Adrenal gland (tissue), 5 donors: ENCODE results near the gene RHOB.

Source experiments
- CTCF ChIP-seq, 6 experiments: fragments of 450-650 bp in 4 of 6; fragments of 200-600 bp in 2 of 6; sonication (generic) in 1 of 6; IDR thresholded peaks; 1 replicate in 5 of 6; 2 replicates in 1 of 6; pipeline versions ENCODE4 v1.5.1 to v1.8.0; 2016 to 2021; ENCODE audit warnings: antibody characterized with exemption in 6 of 6, mild to moderate bottlenecking in 2 of 6, moderate library complexity in 1 of 6
- POLR2A ChIP-seq, 2 donors: fragments of 450-650 bp; IDR thresholded peaks; one replicate each; pipeline ENCODE4 v1.6.1; 2017; ENCODE audit warnings: antibody characterized with exemption in 2 of 2, mild to moderate bottlenecking in 2 of 2, moderate library complexity in 1 of 2
- donor health status: DM: no; HTN: no; CAD: no.

- TF ChIP-seq CTCF (IDR thresholded peaks at IDR 0.05) (no peak), POLR2A (IDR thresholded peaks at IDR 0.05) (no peak)
These were observed 25.4 kb upstream of the RHOB start for GRCh38 chr2:20421336-20421987.
